HepG2 (cell line): ENCODE results near the gene DCST2. TPM values are rescaled to one million over a fixed set of nuclear protein-coding genes. Genes with fewer than 3 reads are reported as not detected.

Experiments
- CENPX ChIP-seq: sonication (generic); formaldehyde crosslinking; IDR thresholded peaks from 2 replicates; pipeline ENCODE4 v1.9.0; 2021; ENCODE audit warnings: mild to moderate bottlenecking, missing genetic modification reagents, moderate library complexity
- HDAC1 ChIP-seq: sonication (generic); formaldehyde crosslinking; IDR thresholded peaks from 2 replicates; pipeline ENCODE4 v1.5.1; 2020; ENCODE audit warnings: mild to moderate bottlenecking, missing genetic modification reagents
- HIVEP1 ChIP-seq: sonication (generic); formaldehyde crosslinking; IDR thresholded peaks from 2 replicates; pipeline ENCODE4 v1.4.0; 2020; ENCODE audit warnings: mild to moderate bottlenecking, missing genetic modification reagents
- POLR2A ChIP-seq, 2 experiments: IDR thresholded peaks; 2 replicates each; pipeline ENCODE4 v1.6.1; 2011; ENCODE audit warnings: low read depth in 2 of 2, low read length in 2 of 2, mild to moderate bottlenecking in 1 of 2, moderate library complexity in 1 of 2; ENCODE audit not compliant: insufficient read depth in 1 of 2
- PPARG ChIP-seq: conservative IDR thresholded peaks from 2 replicates; pipeline ENCODE4 v1.6.1; 2016; ENCODE audit warnings: missing biosample characterization, missing genetic modification reagents
- REPIN1 ChIP-seq: sonication (generic); formaldehyde crosslinking; IDR thresholded peaks from 2 replicates; pipeline ENCODE4 v1.8.0; 2022; ENCODE audit warnings: missing genetic modification reagents, low read depth, mild to moderate bottlenecking, borderline replicate concordance
- RFXANK ChIP-seq: IDR thresholded peaks from 2 replicates; pipeline ENCODE4 v1.6.1; 2016
- SMARCE1 ChIP-seq: fragments of 450-650 bp; IDR thresholded peaks from 2 replicates; pipeline ENCODE4 v1.6.1; 2017; ENCODE audit warnings: borderline replicate concordance
- WIZ ChIP-seq: sonication (generic); formaldehyde crosslinking; IDR thresholded peaks from 2 replicates; pipeline ENCODE4 v1.5.1; 2020; ENCODE audit warnings: mild to moderate bottlenecking, missing genetic modification reagents
- ZBTB7B ChIP-seq: sonication (generic); formaldehyde crosslinking; IDR thresholded peaks from 2 replicates; pipeline ENCODE4 v1.4.0; 2020; ENCODE audit warnings: missing genetic modification reagents
- ZEB1 ChIP-seq: IDR thresholded peaks from 2 replicates; pipeline ENCODE4 v1.6.1; 2012; ENCODE audit warnings: mild to moderate bottlenecking, low read depth, inconsistent platforms; ENCODE audit not compliant: insufficient replicate concordance
- ZNF205 ChIP-seq: IDR thresholded peaks from 2 replicates; pipeline ENCODE4 v1.6.1; 2018; ENCODE audit warnings: missing biosample characterization, missing genetic modification reagents
- ZNF460 ChIP-seq: sonication (generic); formaldehyde crosslinking; IDR thresholded peaks from 2 replicates; pipeline ENCODE4 v1.5.1; 2020; ENCODE audit warnings: missing genetic modification reagents, mild to moderate bottlenecking, borderline replicate concordance
- ZNF674 ChIP-seq: sonication (generic); formaldehyde crosslinking; IDR thresholded peaks from 2 replicates; pipeline ENCODE4 v1.5.0; 2020; ENCODE audit warnings: low read depth, mild to moderate bottlenecking, missing genetic modification reagents
- ZNF773 ChIP-seq: sonication (generic); formaldehyde crosslinking; IDR thresholded peaks from 2 replicates; pipeline ENCODE4 v1.4.0; 2020; ENCODE audit warnings: missing genetic modification reagents, borderline replicate concordance
- ZNF780A ChIP-seq: sonication (generic); formaldehyde crosslinking; IDR thresholded peaks from 2 replicates; pipeline ENCODE4 v1.8.0; 2022; ENCODE audit warnings: mild to moderate bottlenecking, missing genetic modification reagents, moderate library complexity
- ZSCAN31 ChIP-seq: sonication (generic); formaldehyde crosslinking; IDR thresholded peaks from 2 replicates; pipeline ENCODE4 v1.5.0; 2020; ENCODE audit warnings: low read depth, mild to moderate bottlenecking, missing genetic modification reagents
- polyA plus RNA-seq, 8 experiments: library from polyadenylated mRNA; depleted of rRNA in 3 of 8; stranded (reverse) in 7 of 8; unstranded in 1 of 8; fragments of >200 nt; fragmentation: Illumina TruSeq in 4 of 8; extraction: Trizol in 4 of 8; gene quantifications; 2 replicates each; pipeline versions ENCODE4 v1.2.1 to v1.2.3, GENCODE V29; 2011 to 2016; ENCODE audit warnings: low read depth in 4 of 8, missing spikeins in 1 of 8, mixed read lengths in 1 of 8; ENCODE audit not compliant: insufficient read depth in 1 of 8
- total RNA-seq, 5 experiments: library from RNA; depleted of rRNA; stranded (reverse); fragments of >200 nt; fragmentation: Illumina TruSeq; extraction: Trizol; gene quantifications; 2 replicates each; pipeline ENCODE4 v1.2.3, GENCODE V29; 2016; ENCODE audit warnings: low read depth in 1 of 5
- TF ChIP-seq, protein P1 (sequence below): sonication (generic); formaldehyde crosslinking; IDR thresholded peaks from 2 replicates; pipeline ENCODE4 v1.4.0; 2020; ENCODE audit warnings: missing genetic modification reagents
- TF ChIP-seq, protein P2 (sequence below): sonication (generic); formaldehyde crosslinking; IDR thresholded peaks from 2 replicates; pipeline ENCODE4 v1.5.0; 2020; ENCODE audit warnings: mild to moderate bottlenecking, missing genetic modification reagents, borderline replicate concordance
- TF ChIP-seq, protein P3 (sequence below): sonication (generic); formaldehyde crosslinking; conservative IDR thresholded peaks from 2 replicates; pipeline ENCODE4 v1.4.0; 2020; ENCODE audit warnings: missing genetic modification reagents
- TF ChIP-seq, protein P4 (sequence below), 2 experiments: sonication (generic) in 1 of 2; formaldehyde crosslinking in 1 of 2; IDR thresholded peaks; 2 replicates each; pipeline versions ENCODE4 v1.5.1 to v1.6.1; 2011 to 2020; ENCODE audit warnings: borderline replicate concordance in 1 of 2, low read depth in 1 of 2, low read length in 1 of 2, mild to moderate bottlenecking in 1 of 2, missing genetic modification reagents in 1 of 2, moderate library complexity in 1 of 2
- TF ChIP-seq, protein P5 (sequence below): sonication (generic); formaldehyde crosslinking; IDR thresholded peaks from 2 replicates; pipeline ENCODE4 v1.5.0; 2020; ENCODE audit warnings: mild to moderate bottlenecking, missing genetic modification reagents

The DCST2 gene
- total and polyA plus RNA-seq, 2 of the 13 experiments (the other 11 are each of a cell fraction or from before 2014, with no cell fraction given) = 0.74 TPM; not detected in 1

DNA sequence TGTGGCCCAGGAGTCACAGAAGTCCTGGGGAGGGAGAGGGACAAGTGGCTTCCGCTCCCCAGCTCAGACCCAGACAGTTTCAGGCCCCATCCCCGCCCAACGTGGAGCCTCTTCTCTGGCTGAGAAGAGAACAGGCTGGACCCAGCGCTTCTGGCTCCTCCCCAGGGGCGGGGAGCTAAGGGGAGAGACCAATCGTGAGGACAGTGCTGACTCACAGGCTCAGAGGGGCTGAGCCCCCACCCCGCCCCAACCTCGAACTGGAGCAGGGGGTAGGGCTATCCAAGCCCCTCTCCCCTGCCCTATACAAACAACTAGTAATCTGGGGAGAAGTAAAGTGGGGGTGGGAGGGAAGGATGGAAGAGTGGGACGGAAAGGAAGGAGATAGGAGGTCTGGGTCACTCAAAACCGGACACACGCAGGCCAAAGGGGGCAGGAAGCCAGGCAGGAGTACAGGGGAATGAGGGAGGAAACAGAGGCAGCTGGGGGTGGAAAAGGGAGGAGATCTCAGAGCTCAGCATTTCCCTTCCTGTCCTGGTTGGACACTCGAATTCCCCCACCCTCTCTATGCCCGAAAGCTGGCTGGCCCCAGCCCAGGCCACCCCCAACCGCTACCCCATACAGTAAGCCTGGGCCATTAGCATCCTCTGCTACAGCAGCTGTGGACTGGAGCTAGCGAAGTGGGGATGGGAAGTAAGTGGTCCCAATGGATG is 62.8 kb downstream of the DCST2 start, which contains the start of gene SHC1 (continued):
- no peak for TF ChIP-seq ZEB1
- TF ChIP-seq, protein P1, sequence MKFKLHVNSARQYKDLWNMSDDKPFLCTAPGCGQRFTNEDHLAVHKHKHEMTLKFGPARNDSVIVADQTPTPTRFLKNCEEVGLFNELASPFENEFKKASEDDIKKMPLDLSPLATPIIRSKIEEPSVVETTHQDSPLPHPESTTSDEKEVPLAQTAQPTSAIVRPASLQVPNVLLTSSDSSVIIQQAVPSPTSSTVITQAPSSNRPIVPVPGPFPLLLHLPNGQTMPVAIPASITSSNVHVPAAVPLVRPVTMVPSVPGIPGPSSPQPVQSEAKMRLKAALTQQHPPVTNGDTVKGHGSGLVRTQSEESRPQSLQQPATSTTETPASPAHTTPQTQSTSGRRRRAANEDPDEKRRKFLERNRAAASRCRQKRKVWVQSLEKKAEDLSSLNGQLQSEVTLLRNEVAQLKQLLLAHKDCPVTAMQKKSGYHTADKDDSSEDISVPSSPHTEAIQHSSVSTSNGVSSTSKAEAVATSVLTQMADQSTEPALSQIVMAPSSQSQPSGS (CRISPR knock-in tag) = no peak
- no peak for TF ChIP-seq REPIN1 (CRISPR knock-in tag)
- TF ChIP-seq ZNF205 = no peak
- no peak for TF ChIP-seq CENPX (CRISPR knock-in tag)
- TF ChIP-seq, protein P2, sequence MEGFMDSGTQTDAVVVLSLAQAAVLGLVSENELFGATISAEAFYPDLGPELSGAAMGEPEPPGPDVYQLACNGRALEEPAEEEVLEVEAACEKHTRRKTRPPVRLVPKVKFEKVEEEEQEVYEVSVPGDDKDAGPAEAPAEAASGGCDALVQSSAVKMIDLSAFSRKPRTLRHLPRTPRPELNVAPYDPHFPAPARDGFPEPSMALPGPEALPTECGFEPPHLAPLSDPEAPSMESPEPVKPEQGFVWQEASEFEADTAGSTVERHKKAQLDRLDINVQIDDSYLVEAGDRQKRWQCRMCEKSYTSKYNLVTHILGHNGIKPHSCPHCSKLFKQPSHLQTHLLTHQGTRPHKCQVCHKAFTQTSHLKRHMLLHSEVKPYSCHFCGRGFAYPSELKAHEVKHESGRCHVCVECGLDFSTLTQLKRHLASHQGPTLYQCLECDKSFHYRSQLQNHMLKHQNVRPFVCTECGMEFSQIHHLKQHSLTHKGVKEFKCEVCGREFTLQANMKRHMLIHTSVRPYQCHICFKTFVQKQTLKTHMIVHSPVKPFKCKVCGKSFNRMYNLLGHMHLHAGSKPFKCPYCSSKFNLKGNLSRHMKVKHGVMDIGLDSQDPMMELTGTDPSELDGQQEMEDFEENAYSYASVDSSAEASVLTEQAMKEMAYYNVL (CRISPR knock-in tag) = 0 out of 2 replicates have a peak, but pooled peaks have one; percentile 26
- no peak for TF ChIP-seq RFXANK (CRISPR knock-in tag)
- TF ChIP-seq WIZ (CRISPR knock-in tag) = no peak
- peak; percentile 26; the same call in 1 of the 2 replicates for TF ChIP-seq ZBTB7B (CRISPR knock-in tag)
- peak; percentile 56 to 94; a peak in 3 of 4 replicates for TF ChIP-seq POLR2A (IDR thresholded peaks at IDR 0.05; ENCODE audit: insufficient read depth in 1 of 2, low read depth in 2 of 2, low read length in 2 of 2)
- no peak for TF ChIP-seq ZNF460 (CRISPR knock-in tag)
- peak; percentile 60 for TF ChIP-seq HDAC1
- no peak for TF ChIP-seq ZNF773 (CRISPR knock-in tag)
- TF ChIP-seq, protein P3, sequence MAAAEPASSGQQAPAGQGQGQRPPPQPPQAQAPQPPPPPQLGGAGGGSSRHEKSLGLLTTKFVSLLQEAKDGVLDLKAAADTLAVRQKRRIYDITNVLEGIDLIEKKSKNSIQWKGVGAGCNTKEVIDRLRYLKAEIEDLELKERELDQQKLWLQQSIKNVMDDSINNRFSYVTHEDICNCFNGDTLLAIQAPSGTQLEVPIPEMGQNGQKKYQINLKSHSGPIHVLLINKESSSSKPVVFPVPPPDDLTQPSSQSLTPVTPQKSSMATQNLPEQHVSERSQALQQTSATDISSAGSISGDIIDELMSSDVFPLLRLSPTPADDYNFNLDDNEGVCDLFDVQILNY (CRISPR knock-in tag) = no peak
- TF ChIP-seq, protein P4, sequence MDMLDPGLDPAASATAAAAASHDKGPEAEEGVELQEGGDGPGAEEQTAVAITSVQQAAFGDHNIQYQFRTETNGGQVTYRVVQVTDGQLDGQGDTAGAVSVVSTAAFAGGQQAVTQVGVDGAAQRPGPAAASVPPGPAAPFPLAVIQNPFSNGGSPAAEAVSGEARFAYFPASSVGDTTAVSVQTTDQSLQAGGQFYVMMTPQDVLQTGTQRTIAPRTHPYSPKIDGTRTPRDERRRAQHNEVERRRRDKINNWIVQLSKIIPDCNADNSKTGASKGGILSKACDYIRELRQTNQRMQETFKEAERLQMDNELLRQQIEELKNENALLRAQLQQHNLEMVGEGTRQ (IDR thresholded peaks at IDR 0.05; ENCODE audit: low read depth, low read length) = no peak
- TF ChIP-seq, protein P4 (CRISPR knock-in tag; IDR thresholded peaks at IDR 0.05; ENCODE audit: borderline replicate concordance) = no peak
- TF ChIP-seq SMARCE1 = no peak
- TF ChIP-seq HIVEP1 (CRISPR knock-in tag) = 0 out of 2 replicates have a peak, but pooled peaks have one; percentile 45
- TF ChIP-seq ZSCAN31 (CRISPR knock-in tag) = no peak
- TF ChIP-seq ZNF674 (CRISPR knock-in tag) = no peak
- TF ChIP-seq, protein P5, sequence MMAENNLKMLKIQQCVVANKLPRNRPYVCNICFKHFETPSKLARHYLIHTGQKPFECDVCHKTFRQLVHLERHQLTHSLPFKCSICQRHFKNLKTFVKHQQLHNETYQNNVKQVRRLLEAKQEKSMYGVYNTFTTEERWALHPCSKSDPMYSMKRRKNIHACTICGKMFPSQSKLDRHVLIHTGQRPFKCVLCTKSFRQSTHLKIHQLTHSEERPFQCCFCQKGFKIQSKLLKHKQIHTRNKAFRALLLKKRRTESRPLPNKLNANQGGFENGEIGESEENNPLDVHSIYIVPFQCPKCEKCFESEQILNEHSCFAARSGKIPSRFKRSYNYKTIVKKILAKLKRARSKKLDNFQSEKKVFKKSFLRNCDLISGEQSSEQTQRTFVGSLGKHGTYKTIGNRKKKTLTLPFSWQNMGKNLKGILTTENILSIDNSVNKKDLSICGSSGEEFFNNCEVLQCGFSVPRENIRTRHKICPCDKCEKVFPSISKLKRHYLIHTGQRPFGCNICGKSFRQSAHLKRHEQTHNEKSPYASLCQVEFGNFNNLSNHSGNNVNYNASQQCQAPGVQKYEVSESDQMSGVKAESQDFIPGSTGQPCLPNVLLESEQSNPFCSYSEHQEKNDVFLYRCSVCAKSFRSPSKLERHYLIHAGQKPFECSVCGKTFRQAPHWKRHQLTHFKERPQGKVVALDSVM (CRISPR knock-in tag) = no peak
- TF ChIP-seq ZNF780A (CRISPR knock-in tag) = no peak
- TF ChIP-seq PPARG (CRISPR knock-in tag) = 0 out of 2 replicates have a peak, but pooled peaks have one; percentile 40
